HFF-Myc (cell line): ENCODE measurements around the gene ARHGAP21.

ENCODE experiments used
- DNase-seq: peaks from one replicate; pipeline ENCODE4 v3.0.0-alpha.2; 2011; ENCODE audit warnings: low read depth; ENCODE audit errors: extremely low read depth
- H3K4me3 ChIP-seq: replicated peaks from 2 replicates; pipeline ENCODE4 v1.5.1; 2011; ENCODE audit warnings: low read depth, mild to moderate bottlenecking, control low read depth, low read length
- TF ChIP-seq, protein P1 (sequence below): IDR thresholded peaks from 2 replicates; pipeline ENCODE4 v1.5.1; 2012; ENCODE audit warnings: mild to moderate bottlenecking, low read depth, low read length, control low read depth; ENCODE audit errors: missing control alignments

ARHGAP21 gene

DNA sequence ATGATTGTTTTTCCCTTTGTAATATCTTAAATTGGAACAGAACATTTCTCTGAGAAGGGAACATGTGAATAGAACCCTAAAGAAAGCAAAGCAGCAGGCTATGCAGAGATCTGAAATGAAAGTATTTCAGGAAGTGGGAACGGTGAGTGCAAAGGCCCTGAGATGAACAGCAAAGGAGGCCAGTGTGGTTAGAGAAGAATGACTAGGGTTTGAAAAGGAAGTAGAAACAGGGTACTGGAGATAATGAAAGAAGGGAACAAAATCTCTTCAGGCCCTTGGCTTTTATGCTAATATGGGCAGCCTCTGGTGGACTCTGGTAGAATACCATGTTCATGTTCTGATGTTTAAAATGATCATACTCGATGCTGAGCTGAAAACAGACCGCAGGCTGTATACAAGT lies 22.2 kb downstream of the ARHGAP21 start:
- no peak for DNase-seq
- H3K4me3 ChIP-seq, result no peak overlapping the region
- TF ChIP-seq, protein P1, sequence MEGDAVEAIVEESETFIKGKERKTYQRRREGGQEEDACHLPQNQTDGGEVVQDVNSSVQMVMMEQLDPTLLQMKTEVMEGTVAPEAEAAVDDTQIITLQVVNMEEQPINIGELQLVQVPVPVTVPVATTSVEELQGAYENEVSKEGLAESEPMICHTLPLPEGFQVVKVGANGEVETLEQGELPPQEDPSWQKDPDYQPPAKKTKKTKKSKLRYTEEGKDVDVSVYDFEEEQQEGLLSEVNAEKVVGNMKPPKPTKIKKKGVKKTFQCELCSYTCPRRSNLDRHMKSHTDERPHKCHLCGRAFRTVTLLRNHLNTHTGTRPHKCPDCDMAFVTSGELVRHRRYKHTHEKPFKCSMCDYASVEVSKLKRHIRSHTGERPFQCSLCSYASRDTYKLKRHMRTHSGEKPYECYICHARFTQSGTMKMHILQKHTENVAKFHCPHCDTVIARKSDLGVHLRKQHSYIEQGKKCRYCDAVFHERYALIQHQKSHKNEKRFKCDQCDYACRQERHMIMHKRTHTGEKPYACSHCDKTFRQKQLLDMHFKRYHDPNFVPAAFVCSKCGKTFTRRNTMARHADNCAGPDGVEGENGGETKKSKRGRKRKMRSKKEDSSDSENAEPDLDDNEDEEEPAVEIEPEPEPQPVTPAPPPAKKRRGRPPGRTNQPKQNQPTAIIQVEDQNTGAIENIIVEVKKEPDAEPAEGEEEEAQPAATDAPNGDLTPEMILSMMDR, result no peak

DNA sequence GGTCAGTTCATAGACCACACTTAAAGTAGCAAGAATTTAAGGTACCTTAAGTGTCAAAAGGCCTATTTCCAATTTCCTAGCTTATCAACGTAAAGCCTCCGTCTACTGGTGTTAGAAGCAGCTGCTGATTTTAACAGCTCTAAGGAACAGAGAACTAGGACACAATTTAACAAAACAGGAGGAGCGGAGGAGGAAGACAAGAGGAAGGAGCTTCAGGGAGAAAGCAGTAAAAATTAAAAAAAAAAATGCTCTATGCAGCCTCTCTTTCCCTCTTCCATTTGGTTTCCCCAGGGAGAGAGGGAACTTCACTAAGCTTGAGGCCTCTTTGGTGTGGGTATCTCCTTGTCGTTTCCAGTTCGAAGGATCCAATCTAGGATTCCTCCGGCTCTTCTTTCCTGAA lies 22.7 kb downstream of the ARHGAP21 start:
- TF ChIP-seq, protein P1, result no peak
- DNase-seq, result no peak
- no peak overlapping the region for H3K4me3 ChIP-seq

DNA sequence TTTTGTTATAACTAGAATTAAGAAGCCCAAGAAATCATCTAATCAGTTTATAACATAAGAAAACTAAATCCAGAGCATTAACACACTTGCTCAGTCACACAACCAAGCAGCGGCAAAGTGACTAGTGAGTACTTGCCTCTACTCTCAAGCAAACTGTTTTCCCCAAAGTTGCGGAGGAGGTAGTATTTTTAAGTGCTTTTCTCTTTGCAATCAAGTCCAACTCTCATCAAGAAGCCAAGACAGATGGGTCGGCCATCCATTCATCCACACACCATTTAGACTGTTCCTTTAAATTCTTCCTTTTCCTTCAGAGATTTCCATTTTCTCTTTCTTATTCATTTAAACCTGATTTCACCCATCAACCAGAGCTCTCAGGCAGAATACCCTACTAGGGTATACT lies 25.4 kb downstream of the ARHGAP21 start:
- DNase-seq, result no peak
- H3K4me3 ChIP-seq, result no peak overlapping the region
- TF ChIP-seq, protein P1, result no peak

DNA sequence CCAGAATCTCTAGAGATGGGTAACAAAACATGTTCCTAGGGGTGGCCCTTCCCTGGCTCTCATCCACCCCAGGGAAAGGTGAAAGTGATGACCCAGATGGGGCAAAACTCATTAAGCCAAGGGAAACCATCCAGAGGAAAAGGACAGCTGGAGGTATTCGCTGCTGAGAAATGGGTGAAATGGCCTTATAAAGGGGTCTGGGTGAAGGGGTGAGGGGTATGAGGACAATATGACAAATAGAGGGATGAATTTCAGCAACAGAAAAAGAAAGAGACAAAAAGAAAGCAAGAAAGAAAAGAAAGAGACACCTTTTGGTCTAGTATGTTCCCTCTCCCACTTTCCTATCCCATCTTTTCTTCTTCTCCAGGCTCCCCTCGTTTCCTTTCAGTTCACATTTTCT lies 26.6 kb downstream of the ARHGAP21 start:
- no peak overlapping the region for H3K4me3 ChIP-seq
- TF ChIP-seq, protein P1, result no peak
- no peak for DNase-seq

DNA sequence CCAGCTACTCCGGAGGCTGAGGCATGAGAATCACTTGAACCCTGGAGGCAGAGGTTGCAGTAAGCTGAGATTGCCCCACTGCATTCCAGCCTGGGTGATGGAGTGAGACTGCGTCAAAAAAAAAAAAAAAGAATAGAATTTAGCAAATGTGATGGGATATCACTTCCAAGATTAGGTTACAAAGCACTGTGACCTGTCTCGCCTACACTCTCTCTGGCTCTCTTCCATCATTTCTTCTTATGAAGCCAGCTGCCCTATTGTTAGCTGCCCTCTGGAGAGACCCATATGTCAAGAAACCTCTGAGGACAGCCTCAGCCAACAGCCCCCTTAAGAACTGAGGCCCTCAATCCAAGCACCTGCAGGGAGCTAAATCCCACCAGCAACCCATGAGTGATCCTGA lies 28.2 kb downstream of the ARHGAP21 start:
- H3K4me3 ChIP-seq, result no peak overlapping the region
- TF ChIP-seq, protein P1, result no peak
- no peak for DNase-seq

DNA sequence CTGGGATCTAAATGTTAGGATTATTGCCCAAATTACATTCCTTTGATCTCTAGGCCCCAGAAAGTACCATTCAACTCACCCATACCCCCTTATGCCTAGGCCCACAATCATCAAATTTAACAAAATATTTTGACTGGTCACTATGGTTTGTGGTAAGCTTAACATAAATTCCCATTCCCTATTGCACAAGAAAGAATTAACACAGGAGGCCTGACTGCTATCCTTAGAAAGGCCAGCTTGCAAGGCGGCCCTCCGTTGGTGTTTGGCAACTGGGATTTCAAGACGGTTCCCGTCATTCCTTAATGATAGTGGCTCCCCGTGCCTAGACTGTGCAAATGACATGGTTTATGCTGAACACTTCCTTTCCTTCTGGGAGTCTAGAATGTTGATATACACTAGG lies 29.6 kb downstream of the ARHGAP21 start:
- H3K4me3 ChIP-seq, result no peak overlapping the region
- DNase-seq, result no peak
- TF ChIP-seq, protein P1, result no peak

DNA sequence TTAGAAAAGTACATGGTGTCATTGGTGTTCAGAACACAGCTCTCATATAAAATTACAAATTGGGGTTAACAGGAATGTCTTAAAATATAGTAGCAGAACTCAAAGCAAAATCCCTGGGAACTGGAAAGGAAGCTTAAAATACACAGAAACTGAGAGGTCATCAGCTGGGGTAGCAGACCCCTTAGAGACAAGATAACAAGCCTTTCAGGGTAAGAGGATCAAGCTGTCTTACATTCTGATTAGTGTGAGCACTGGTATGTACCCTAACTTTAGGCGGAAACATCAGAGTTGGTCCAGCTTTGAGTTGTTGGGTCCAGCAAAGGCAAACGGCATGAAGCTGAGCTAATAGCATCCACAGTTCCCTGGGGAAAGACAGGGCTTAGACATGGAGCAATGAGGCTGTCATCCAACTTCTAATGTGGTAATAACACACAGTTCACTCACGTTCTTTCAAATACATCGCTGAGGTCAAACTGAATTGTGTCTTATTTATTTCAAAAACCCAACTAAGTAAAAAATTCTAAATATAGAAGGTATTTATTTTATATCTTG lies 32.6 kb downstream of the ARHGAP21 start:
- TF ChIP-seq, protein P1, result no peak
- DNase-seq, result no peak
- H3K4me3 ChIP-seq, result no peak overlapping the region
